Measurements from ENCODE around the gene SLC2A3. TPM values are rescaled to one million over a fixed set of nuclear protein-coding genes. Genes with fewer than 3 reads are reported as not detected.
"Not testable (repeated sequence)": the region's sequence is repeated elsewhere in the genome, so short reads cannot be mapped to it uniquely, and the experiment has no call there.

SLC2A3 gene
- 57.1 TPM for total RNA-seq

- DNase-seq = peak; percentile 39
Observed at GRCh38 chr12:7935590-7936581, at the start of gene SLC2A3. Gene SLC2A3, minus strand, starts transcription at chr12:7936187. Its CDS starts 153 bp downstream, at chr12:7936034.

- no peak for DNase-seq
Observed at GRCh38 chr12:7984900-7985299, 48.9 kb upstream of the SLC2A3 start.

GRCh38 chr12:7983460-7983859 lies 47.5 kb upstream of the SLC2A3 start:
- DNase-seq = not testable (repeated sequence)

GRCh38 chr12:7983019-7983418 lies 47.0 kb upstream of the SLC2A3 start:
- DNase-seq = not testable (repeated sequence)

GRCh38 chr12:7982332-7982735 lies 46.3 kb upstream of the SLC2A3 start:
- not testable (repeated sequence) for DNase-seq

- no peak for DNase-seq
Observed at GRCh38 chr12:7981446-7981845, 45.5 kb upstream of the SLC2A3 start.

- DNase-seq = not testable (repeated sequence)
Observed at GRCh38 chr12:7977351-7978124, 41.6 kb upstream of the SLC2A3 start.

GRCh38 chr12:7973457-7973825 lies 37.5 kb upstream of the SLC2A3 start:
- no peak for DNase-seq

- no peak for DNase-seq
Observed at GRCh38 chr12:7972734-7973456, 36.9 kb upstream of the SLC2A3 start.

- DNase-seq = not testable (repeated sequence)
Observed at GRCh38 chr12:7972269-7972668, 36.3 kb upstream of the SLC2A3 start.

GRCh38 chr12:7971765-7972164 lies 35.8 kb upstream of the SLC2A3 start:
- DNase-seq = not testable (repeated sequence)

GRCh38 chr12:7970475-7971252 lies 34.7 kb upstream of the SLC2A3 start:
- DNase-seq = peak; percentile 79

GRCh38 chr12:7966563-7966962 lies 30.6 kb upstream of the SLC2A3 start:
- no peak for DNase-seq

GRCh38 chr12:7964669-7965068 lies 28.7 kb upstream of the SLC2A3 start:
- not testable (repeated sequence) for DNase-seq

- DNase-seq = no peak
Observed at GRCh38 chr12:7961395-7962178, 25.6 kb upstream of the SLC2A3 start.

- DNase-seq = peak; percentile 3
Observed at GRCh38 chr12:7959701-7960121, 23.7 kb upstream of the SLC2A3 start.

- no peak for DNase-seq
Observed at GRCh38 chr12:7959278-7959677, 23.3 kb upstream of the SLC2A3 start.

- not testable (repeated sequence) for DNase-seq
Observed at GRCh38 chr12:7954877-7955276, 18.9 kb upstream of the SLC2A3 start.

GRCh38 chr12:7954418-7954817 lies 18.4 kb upstream of the SLC2A3 start:
- DNase-seq = peak; percentile 16

- DNase-seq = not testable (repeated sequence)
Observed at GRCh38 chr12:7953912-7954311, 17.9 kb upstream of the SLC2A3 start.

- no peak for DNase-seq
Observed at GRCh38 chr12:7951671-7952070, 15.7 kb upstream of the SLC2A3 start.
